ENCODE results near the gene SERPING1.

- 0 out of 2 replicates have a peak, but pooled peaks have one; percentile 17 for TF ChIP-seq CTCF (conservative IDR thresholded peaks at IDR 0.05; ENCODE audit: low read depth, low read length)
- TF ChIP-seq EZH2 (IDR thresholded peaks at IDR 0.05; ENCODE audit: borderline replicate concordance, low read depth, low read length, poor library complexity, severe bottlenecking) = no peak
These were observed 41.4 kb downstream of the SERPING1 start for GRCh38 chr11:57638811-57639320.

Measured in A673 (cell line).